GM19239 (cell line): ENCODE data around the gene TRMT11.
"Not testable (repeated sequence)": the region's sequence is repeated elsewhere in the genome, so short reads cannot be mapped to it uniquely, and the experiment has no call there.

ENCODE experiments used
- DNase-seq: peaks from one replicate; pipeline ENCODE4 v3.0.0; 2011; ENCODE audit warnings: low spot score; ENCODE audit not compliant: insufficient read length
- FAIRE-seq: peaks from 2 replicates; lab custom pipeline; 2011; peaks lifted over from hg19 to GRCh38; lab: Jason Lieb, UNC

Gene TRMT11

DNA sequence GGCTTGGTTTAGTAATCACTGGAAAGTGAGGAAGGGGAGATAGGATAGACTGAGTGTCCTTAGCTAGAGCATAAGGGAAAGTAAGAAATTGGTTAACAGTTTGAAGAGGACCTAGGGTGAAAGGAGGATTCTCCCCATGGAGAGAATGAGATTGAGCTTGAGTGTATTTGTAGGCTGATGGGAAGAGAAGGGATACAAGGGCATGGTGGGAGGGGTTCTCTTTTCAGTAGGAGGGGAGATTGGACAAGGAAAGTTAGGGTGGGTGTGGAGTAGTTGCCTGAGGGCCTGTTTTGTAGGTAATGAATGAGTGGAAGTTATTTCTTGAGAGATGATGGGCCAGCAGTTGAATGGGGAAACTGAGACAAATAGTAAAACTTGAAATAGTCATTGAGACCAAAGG is 1.9 kb downstream of the TRMT11 start:
- FAIRE-seq (no peak), DNase-seq (no peak)

DNA sequence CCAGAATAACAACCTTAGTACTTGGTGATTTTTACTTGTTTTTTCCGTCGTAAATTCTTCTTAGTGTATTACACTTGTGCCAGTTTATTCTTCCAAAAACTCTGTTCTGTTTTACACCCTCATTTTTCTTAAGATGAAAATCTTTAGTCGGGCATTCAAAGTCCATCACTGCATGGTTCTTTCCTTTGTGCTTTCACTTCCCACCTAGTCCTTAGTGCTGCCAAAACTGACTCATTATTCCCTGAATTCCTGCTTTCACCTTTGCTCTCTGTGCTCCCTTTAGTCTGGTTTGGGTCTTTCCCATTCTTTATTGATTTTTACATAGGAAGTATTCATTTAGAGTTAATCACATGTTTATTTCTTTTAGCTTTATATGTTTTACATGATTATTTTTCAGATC is 3.3 kb downstream of the TRMT11 start:
- DNase-seq (no peak), FAIRE-seq (no peak)

DNA sequence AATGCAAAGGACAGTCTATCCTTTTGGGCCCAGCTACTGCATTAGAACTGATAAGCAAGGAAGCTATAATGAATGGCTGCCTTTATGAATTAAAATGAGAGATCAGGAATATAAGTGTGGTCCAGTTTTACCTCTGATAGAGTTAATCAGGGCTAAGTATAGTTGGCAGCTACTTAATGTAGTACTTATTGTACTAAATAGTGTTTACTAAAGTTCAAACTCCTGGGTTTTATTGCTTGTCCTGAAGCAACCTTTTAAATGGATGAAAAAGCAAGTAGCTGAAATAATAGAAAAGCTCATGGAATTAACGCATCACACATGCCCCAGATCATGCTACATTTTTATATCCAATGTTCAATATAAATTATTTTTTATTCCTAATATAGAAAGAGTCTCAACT is 5.3 kb downstream of the TRMT11 start:
- no peak for FAIRE-seq
- no peak for DNase-seq

DNA sequence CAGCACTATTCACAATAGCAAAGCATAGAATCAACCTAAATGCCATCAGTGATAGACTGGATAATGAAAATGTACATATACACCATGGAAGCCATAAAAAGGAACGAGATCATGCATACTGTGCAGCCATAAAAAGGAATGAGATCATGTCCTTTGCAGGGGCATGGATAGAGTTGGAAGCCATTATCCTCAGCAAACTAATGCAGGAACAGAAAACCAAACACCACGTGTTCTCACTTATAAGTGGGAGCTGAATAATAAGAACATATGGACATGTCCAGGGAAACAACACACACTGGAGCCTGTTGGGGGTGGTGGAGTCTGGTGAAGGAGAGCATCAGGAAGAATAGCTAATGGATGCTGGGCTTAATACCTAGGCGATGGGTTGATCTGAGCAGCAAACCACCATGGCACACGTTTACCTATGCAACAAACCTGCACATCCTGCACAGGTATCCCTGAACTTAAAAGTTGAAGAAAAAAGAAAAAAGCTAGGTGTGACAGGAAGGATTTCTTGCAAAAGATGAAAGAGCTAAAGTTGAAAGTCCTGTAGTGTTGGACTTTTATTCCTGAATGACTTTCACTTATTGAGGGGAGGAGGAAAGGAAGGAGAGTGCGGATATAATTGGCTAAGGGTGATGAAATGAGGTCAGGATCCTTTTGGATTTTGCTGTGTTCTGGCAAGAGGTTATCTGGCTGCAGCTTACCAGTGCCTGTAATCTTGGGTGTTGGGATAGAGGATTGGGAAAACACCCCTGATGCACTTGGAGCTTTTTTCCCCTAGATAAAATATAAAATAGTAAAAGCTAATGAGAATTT is 8.5 kb downstream of the TRMT11 start:
- DNase-seq (no peak), FAIRE-seq (no peak)

DNA sequence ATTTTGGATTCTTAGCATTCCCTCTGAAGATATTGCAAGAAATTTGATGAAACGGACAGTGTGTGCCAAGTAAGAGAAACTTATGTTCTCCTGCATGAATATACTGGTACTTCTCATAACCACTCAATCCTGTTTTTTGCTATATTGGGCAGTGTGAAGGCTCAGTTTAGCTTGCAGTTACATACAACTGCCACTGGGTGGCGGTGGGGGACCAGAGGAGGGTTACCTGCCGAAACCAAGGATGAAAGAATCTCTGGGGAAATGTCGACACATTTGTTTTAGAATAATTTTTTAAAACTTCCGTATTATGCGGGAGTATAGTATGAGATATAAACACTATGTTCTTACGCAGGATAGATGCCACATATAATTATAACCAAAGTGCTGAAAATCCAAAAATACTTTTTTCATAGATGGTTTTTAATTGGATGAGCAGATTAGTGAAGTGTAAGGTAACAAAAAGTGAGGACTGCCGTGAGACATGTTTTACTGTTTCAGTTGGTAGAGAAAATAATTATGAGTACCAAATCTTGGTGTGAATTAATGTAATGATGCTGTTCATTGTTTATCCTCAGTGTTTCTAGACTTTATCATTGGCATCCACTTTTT is 9.7 kb downstream of the TRMT11 start:
- FAIRE-seq = peak; percentile 95

DNA sequence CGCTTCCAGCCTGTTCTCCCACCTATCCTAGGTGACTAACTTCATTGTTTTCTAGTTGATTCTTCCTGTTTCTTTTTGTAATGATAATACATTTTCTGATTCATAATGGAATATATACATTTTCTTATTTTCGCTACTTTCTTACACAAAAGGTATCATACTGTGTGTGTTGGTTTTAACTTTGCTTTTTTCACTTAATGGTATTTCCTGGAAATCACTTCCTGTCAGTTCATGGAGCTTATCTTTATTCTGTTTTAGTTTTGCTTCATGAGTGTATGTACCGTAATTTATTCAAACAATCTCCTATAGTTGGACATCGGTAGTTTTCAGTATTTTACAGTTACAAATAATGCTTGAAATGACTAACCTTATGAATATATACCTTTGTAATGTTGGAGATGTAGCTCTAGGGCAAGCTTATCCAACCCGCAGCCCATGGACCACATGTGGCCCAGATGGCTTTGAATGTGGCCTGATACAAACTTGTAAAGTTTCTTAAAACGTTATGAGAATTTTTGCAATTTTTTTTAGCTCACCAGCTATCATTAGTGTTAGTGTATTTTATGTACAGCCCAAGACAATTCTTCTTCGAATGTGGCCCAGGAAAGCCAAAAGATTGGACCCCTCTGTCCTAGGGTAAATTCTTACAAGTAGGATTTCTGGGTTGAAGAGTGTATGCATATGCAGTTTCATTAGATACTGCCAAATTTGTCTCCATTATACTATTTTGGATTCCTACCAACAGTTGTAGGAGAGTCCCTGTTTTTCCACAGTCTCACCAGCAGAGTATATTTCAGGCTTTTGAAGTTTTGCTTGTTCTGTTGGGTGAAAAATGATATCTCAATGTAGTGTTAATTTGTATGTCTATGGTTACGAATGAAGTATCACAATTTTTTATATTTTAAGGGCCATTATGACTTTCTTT is 16.7 kb downstream of the TRMT11 start:
- FAIRE-seq = peak; percentile 76
- no peak for DNase-seq

More for the DNA sequence above, 9.7 kb downstream of the TRMT11 start:
- peak; percentile 28 for DNase-seq

DNA sequence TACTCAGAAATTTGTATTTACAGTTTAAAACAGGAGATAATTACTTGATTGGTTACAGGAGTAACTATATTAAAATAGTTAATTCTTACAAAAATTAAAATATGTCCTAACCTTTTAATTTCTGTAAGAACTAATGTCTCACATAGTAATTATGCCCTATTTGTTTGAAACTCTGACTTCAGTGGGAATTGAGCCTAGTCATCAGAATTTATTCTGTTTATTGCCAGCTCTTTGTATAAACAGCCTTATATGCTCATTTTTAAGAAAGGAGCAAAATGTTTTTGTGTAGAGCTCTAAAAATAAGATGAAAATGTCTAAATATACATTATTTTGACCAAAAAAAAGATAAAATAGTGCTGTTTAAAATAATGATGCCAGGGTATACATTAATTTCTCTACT is 21.5 kb downstream of the TRMT11 start:
- DNase-seq (no peak), FAIRE-seq (no peak)

DNA sequence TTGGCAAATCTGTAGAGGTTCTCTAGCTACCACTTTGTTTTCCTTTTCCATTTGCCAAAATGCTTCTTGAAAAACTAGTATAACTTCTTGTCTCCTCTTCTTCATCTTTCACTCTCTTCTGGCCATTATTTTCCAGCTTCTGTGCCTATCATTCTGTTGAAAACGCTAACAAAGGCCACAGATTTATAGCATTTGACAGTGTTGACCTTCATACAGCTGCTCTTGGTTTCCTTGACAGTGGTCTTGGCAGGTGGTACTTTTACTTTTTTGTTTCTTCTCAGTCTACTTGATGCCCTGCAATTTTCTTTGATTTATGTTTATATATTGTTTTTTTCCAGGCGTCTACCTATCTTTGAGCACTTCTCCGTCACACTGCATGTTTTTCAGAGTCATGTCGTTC is 23.7 kb downstream of the TRMT11 start:
- FAIRE-seq = no peak
- DNase-seq = no peak

DNA sequence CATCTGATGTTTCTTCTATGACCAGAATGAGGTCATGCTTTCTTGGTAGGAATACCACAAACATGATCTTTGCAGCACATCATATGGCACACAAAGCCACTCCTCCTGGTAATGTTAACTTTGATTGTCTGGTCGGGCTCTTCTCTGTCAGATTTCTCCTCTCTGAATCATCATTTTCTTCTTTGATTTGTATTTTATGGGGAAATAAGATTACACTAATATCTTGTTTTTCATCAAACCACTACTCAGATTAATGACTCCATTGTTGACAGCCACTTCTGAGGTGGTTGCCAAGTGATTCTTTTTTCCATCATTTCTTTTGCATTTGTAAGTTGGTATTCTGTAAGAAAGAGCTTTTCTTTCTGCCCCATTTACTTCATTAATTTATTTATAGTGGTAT is 29.5 kb downstream of the TRMT11 start:
- DNase-seq = no peak
- FAIRE-seq = no peak

DNA sequence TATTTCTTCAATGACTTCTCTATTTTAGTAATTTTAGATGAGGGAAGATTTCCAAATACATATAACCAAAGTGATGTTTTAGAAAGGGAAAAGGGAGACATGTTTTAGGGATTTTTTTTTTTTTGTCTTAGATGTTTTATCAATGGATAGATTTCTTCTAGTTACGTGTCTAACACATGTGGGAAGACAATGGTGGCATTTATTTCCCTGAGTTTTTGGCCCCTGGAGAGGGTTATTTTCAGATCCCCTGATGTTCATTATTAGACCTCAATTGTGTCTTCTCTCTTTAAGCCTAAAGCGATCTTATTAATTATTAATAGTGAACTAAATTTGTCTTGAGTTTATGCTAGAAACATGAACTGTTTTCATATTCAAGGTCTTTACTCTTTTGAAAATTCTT is 30.3 kb downstream of the TRMT11 start:
- no peak for FAIRE-seq

DNA sequence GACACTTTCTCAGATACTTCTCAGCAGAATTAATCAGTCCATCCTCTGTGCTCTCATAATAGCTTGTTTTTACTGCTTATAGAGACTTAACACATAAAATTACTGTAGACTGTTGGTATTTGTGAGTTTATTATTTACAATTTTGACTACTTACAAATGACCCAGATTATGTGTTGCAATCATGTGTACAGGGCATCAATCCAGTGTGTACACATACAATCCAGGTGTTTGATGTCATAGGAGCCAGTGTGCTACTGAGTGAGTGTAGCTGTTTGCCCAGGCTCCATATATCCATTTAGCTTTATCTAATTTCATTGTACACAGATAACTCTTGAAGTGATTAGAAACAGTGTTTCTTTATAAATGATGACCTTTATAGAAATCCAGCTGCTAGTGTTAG is 31.3 kb downstream of the TRMT11 start:
- DNase-seq (no peak), FAIRE-seq (no peak)

More for the DNA sequence above, 30.3 kb downstream of the TRMT11 start:
- no peak for DNase-seq

DNA sequence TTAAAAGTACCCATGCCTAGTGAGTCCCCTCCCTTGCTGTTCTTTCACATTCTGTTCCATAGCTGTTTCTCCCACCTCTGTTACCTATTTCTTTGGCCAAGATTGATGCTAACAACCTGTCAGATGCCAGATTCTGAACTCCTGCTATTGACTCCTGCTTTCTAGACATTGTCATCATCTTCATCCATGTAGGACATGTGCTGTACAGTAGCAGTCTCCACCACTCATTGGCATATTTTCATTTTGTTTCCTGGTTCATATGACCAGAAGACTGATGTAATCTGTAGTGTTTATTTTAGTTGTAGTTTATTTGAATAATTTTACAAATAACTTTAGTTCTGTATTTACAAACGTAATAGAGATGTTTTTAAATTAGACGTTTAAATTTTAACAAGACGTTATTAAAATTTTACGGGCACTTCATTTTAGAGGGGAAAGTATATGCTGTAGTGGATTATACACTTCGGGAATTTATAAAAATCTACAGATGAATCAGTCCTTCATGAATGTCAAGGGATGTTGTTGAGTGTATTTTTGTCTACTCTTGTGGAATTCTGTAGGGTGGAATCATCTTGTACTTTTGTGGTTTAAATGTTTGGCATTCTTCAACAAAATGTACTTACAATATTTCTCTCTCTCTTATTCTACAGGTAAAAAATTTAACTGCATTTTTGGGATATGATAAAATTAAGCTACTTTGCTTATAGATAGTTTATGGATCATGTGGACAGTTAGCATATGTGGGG is 34.1 kb downstream of the TRMT11 start:
- no peak for FAIRE-seq

DNA sequence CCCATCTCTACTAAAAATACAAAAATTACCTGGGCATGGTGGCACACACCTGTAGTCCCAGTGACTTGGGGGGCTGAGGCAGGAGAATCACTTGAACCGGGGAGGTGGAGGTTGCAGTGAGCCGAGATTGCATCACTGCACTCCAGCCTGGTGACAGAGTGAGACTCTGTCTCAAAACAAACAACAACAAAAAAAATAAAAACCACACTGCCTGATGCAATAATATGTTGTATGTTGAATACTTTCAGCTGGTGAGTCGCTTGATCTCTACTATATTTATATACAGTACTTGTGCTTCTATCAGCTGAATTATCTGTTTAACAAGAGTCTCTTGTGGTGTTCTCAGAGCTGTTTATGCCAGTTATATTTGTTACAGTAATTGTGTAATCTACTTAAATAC is 37.1 kb downstream of the TRMT11 start:
- not testable (repeated sequence) for FAIRE-seq, DNase-seq

More for the DNA sequence above, 34.1 kb downstream of the TRMT11 start:
- DNase-seq = no peak

DNA sequence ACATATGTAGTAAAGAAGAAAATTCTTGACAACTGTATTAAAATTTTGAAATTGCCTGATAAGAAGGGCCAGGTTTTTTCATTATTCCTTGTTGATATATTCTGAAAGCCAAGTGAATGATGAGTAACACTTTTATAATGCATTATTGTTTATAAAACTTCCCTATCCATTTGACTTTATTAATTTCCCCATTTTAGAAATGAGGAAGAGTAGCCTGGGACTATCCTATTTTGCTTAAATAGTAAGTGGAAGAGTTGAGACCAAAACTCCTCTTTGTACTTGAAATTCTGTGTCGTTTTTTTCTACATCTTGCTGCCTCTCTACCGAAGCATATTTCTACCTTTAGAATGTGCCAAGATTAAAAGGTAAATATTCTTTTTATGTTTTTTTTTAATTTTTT is 39.7 kb downstream of the TRMT11 start:
- DNase-seq (no peak), FAIRE-seq (no peak)

DNA sequence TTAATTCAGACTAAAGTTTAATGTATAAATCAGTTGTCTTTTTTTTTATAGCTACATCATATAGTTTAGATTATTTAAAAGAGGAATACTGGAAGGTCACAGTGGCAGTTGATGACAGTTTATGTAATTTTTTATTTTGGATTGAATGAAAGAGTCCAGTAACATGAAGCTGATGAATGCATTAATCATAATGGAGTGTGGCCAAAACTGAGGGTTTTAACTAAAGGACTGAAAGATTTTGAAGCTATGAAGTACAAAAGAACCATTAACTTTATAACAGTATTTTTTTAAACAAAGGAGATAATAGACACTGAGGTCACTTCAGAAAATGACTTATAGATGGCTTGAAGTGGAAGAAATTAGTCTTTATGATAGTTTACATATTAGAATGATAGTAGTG is 41.3 kb downstream of the TRMT11 start:
- no peak for DNase-seq

DNA sequence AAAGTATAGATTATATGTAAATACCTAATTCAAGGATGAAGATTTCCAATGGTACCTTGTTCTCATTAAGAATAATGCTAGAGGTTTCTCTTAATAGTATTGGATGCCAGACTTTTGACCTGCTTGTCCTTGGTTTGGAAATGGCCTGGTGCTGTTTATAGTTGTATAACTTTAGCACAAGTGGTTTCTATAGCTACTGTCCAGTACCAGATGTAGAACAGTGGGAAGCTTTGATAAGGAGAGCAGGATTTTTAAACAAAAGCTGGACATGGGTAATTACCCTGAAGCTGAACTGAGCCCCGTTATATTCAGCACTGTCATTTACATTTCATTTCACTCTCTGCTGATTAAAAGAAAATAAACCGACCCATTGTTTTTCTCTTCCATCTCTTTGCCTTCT is 43.7 kb downstream of the TRMT11 start:
- DNase-seq (no peak), FAIRE-seq (no peak)

More for the DNA sequence above, 41.3 kb downstream of the TRMT11 start:
- FAIRE-seq = peak; percentile 39

DNA sequence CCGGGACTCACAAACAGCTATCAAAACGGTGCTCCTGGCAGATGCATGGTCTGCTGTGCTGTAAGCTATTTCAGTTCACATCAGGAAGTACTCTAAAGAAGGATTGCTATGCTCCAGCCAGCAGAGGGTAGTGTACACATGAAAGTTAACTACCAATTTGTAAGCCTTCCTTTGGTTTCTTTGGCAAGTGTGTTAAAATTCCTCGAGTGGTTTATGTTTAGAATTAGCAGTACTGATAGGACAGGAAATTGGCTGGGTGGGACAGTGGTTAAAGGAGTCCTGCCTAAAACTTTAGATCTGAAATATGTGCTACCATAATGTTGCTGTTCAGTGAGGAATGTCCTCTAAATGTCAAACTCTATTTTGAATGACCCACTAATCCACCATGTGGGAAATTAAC is 47.4 kb downstream of the TRMT11 start:
- FAIRE-seq (peak; percentile 61), DNase-seq (no peak)

DNA sequence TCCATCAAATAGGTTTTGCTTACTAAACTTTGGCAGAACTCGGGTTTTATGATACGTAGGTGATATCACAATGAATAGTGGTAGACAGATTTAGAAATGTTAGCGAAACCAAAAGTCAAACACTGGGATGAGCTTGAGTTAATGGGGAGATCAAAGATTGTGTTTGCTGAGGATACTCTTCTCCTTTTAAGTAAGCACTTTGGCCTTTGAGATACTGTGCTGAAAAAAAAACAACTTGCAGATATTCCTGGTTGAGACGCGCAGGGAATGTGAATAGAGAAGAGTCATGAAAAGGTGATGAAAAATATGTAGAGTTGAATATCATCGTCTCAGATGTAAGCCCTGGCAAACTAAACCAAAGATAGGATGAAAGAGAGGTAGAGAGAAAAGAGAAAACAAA is 48.3 kb downstream of the TRMT11 start:
- no peak for FAIRE-seq
- DNase-seq = no peak

DNA sequence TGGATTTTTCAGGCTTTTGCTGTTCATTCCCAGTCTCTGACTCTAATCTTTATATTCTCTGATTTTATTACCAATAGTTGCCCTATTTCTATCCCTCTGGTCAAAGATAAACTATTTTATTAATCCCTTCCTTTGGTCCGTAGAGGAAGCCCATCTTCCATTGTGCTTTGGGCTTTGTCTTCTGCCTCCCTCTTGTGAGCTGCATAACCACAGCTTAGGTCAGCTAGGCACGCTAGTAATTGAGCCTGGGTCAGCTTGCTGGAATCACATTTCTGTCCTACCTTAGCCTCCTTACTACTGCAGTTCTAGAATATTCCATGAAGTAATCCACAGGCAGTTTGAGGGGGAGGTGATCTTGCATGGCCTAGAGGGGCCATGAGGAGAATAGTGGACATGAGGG is 49.4 kb downstream of the TRMT11 start:
- FAIRE-seq = no peak
- DNase-seq = no peak

DNA sequence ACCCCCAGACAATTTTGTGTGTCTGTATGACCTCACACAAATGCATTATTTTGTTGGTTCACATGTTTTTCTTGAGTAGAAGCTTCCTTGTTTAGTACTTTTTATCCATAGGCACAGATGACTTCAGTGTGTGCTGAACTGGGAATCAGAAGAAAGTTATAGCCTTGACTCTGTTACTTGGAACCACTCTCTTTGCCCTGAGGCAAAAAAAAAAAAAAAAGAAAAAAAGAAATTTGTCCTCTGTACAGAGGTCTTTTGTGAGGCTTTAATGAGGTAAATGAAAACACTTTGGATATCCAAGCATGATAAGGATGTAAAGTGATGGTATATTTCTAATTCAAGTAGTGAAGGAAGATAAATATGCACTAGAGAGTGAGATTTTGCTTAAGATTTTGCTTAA is 51.9 kb downstream of the TRMT11 start:
- DNase-seq (no peak), FAIRE-seq (no peak)
